Measurements from ENCODE around the gene EIF3A. TPM values are rescaled to one million over a fixed set of nuclear protein-coding genes. Genes with fewer than 3 reads are reported as not detected.
A peak's percentile ranks its signal among the peaks of the same experiment; 100 is the strongest.
"Not testable (repeated sequence)": the region's sequence is repeated elsewhere in the genome, so short reads cannot be mapped to it uniquely, and the experiment has no call there.

Gene EIF3A
- total RNA-seq, 1 experiment from 2014 or later: 53.3 TPM

GRCh38 chr10:119100434-119101238 is 20.0 kb upstream of the EIF3A start:
- DNase-seq (ENCODE audit: low spot score): peak; percentile 41

- DNase-seq (ENCODE audit: low spot score): no peak
Observed at GRCh38 chr10:119098576-119098975, 18.0 kb upstream of the EIF3A start.

GRCh38 chr10:119096641-119097415 is 16.2 kb upstream of the EIF3A start:
- not testable (repeated sequence) for DNase-seq (ENCODE audit: low spot score)

- no peak for DNase-seq (ENCODE audit: low spot score)
Observed at GRCh38 chr10:119095640-119096039, 15.0 kb upstream of the EIF3A start.

GRCh38 chr10:119090968-119091367 is 10.4 kb upstream of the EIF3A start:
- DNase-seq (ENCODE audit: low spot score): no peak

- no peak for DNase-seq (ENCODE audit: low spot score)
Observed at GRCh38 chr10:119090026-119090795, 9.6 kb upstream of the EIF3A start.

- no peak for DNase-seq (ENCODE audit: low spot score)
Observed at GRCh38 chr10:119087271-119087882, 6.8 kb upstream of the EIF3A start.

- DNase-seq (ENCODE audit: low spot score): no peak
Observed at GRCh38 chr10:119084896-119085295, 4.3 kb upstream of the EIF3A start.

- peak; percentile 71 for DNase-seq (ENCODE audit: low spot score)
Observed at GRCh38 chr10:119079599-119080520, 757 bp downstream of the EIF3A start.

GRCh38 chr10:119078422-119079179 is 2.0 kb downstream of the EIF3A start:
- no peak for DNase-seq (ENCODE audit: low spot score)

- no peak for DNase-seq (ENCODE audit: low spot score)
Observed at GRCh38 chr10:119073584-119073983, 7.0 kb downstream of the EIF3A start.

GRCh38 chr10:119070395-119071165 is 10.0 kb downstream of the EIF3A start:
- no peak for DNase-seq (ENCODE audit: low spot score)

- no peak for DNase-seq (ENCODE audit: low spot score)
Observed at GRCh38 chr10:119061926-119062325, 18.7 kb downstream of the EIF3A start.

GRCh38 chr10:119061352-119061751 is 19.3 kb downstream of the EIF3A start:
- DNase-seq (ENCODE audit: low spot score): no peak

- no peak for DNase-seq (ENCODE audit: low spot score)
Observed at GRCh38 chr10:119060107-119060506, 20.5 kb downstream of the EIF3A start.

- DNase-seq (ENCODE audit: low spot score): no peak
Observed at GRCh38 chr10:119059557-119059956, 21.1 kb downstream of the EIF3A start.

- no peak for DNase-seq (ENCODE audit: low spot score)
Observed at GRCh38 chr10:119058010-119058409, 22.6 kb downstream of the EIF3A start.

GRCh38 chr10:119055472-119055871 is 25.1 kb downstream of the EIF3A start:
- DNase-seq (ENCODE audit: low spot score): no peak

- no peak for DNase-seq (ENCODE audit: low spot score)
Observed at GRCh38 chr10:119051775-119052174, 28.8 kb downstream of the EIF3A start.
